ENCODE data around the gene PPIL4. TPM values are rescaled to one million over a fixed set of nuclear protein-coding genes. Genes with fewer than 3 reads are reported as not detected.

PPIL4 gene
- total RNA-seq, 1 donor from 2014 or later: 26.8 TPM

DNA sequence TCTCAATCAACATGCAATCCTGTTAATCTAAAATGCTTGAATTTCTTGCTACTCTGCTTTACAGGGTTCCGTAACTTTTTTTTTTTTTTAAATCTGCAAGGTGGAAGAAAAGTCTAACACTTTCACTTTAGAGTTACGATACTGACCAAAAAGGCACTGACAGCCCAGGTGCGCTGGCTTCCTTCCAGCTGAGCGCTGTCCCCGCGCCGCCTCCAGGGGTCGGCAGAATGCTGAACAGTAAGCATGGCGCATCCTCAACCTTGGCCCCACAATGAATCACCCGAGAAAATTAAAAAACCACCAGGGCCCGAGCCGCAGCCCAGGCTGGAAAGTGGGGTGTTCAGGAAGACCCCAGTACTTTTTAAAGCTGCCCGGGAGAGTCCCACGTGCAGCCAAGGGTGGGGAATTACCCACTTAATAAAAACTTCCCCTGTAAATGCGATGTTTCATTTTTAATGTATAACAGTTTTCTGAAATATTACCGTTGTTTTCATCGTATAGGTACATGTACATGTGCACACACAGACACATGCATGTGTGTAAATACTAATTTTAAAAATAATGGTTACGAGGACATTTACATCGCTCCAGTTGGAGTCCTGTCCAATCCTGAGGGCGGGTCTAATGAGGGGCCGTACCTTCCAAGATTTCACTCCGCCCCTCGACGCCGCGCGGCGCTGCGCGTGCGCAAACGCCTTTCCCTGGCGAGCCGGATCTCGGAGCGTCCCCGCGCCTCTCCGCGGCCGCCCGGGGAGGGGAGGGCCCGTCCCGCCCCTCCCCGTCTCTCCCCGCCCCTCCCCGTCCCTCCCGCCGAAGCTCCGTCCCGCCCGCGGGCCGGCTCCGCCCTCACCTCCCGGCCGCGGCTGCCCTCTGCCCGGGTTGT, 19.9 kb upstream of the PPIL4 start, which contains the start of gene GINM1:
TSS of gene GINM1 (plus strand) at position 849 of the 883 bp plus-strand sequence. CDS start 40 bp downstream, outside the sequence.
- Mint-ChIP-seq H3K27me3 (ENCODE audit: unreplicated experiment) (peaks cover under 1% of the 10 kb centered on the region), H3K4me1 (ENCODE audit: low read depth, unreplicated experiment) (no peaks in the 10 kb centered on the region), H3K27ac (ENCODE audit: unreplicated experiment) (peak within 1 kb of the TSS; percentile 52), H3K36me3 (ENCODE audit: unreplicated experiment) (no peaks in the 10 kb centered on the region), H3K4me3 (ENCODE audit: unreplicated experiment) (peak within 1 kb of the TSS; percentile 90), H3K9me3 (ENCODE audit: unreplicated experiment) (peaks cover 4% of the 10 kb centered on the region)
- DNase-seq: peak; percentile 94
- TF ChIP-seq, protein P1, sequence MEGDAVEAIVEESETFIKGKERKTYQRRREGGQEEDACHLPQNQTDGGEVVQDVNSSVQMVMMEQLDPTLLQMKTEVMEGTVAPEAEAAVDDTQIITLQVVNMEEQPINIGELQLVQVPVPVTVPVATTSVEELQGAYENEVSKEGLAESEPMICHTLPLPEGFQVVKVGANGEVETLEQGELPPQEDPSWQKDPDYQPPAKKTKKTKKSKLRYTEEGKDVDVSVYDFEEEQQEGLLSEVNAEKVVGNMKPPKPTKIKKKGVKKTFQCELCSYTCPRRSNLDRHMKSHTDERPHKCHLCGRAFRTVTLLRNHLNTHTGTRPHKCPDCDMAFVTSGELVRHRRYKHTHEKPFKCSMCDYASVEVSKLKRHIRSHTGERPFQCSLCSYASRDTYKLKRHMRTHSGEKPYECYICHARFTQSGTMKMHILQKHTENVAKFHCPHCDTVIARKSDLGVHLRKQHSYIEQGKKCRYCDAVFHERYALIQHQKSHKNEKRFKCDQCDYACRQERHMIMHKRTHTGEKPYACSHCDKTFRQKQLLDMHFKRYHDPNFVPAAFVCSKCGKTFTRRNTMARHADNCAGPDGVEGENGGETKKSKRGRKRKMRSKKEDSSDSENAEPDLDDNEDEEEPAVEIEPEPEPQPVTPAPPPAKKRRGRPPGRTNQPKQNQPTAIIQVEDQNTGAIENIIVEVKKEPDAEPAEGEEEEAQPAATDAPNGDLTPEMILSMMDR (IDR thresholded peaks at IDR 0.05; ENCODE audit: partially characterized antibody, unreplicated experiment): peak; percentile 55

DNA sequence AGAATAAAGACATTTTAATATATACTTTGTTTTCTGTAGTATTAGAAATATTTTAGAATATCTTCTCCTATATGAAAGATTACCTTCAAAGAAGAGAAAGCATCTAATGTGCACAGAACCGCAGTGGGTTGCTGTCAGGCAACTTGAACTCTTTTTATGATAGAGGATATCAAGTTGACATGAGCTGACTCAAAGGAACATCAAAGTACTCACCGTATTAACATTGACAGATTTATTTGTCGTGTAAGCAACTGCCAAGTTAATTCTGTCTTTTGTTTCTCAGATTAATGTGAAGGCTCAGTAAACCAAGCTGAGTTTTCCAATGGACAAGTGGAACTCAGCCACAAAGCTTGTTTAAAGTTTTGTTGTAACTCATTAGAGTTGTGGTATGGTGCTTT, 18.1 kb upstream of the PPIL4 start:
- TF ChIP-seq, protein P1 (IDR thresholded peaks at IDR 0.05; ENCODE audit: partially characterized antibody, unreplicated experiment): no peak
- no peak for DNase-seq
- Mint-ChIP-seq H3K9me3 (ENCODE audit: unreplicated experiment) (peaks cover 4% of the 10 kb centered on the region), H3K4me3 (ENCODE audit: unreplicated experiment) (no peak overlapping the region), H3K36me3 (ENCODE audit: unreplicated experiment) (no peaks in the 10 kb centered on the region), H3K4me1 (ENCODE audit: low read depth, unreplicated experiment) (no peaks in the 10 kb centered on the region), H3K27me3 (ENCODE audit: unreplicated experiment) (peaks cover 4% of the 10 kb centered on the region), H3K27ac (ENCODE audit: unreplicated experiment) (no peak overlapping the region)

DNA sequence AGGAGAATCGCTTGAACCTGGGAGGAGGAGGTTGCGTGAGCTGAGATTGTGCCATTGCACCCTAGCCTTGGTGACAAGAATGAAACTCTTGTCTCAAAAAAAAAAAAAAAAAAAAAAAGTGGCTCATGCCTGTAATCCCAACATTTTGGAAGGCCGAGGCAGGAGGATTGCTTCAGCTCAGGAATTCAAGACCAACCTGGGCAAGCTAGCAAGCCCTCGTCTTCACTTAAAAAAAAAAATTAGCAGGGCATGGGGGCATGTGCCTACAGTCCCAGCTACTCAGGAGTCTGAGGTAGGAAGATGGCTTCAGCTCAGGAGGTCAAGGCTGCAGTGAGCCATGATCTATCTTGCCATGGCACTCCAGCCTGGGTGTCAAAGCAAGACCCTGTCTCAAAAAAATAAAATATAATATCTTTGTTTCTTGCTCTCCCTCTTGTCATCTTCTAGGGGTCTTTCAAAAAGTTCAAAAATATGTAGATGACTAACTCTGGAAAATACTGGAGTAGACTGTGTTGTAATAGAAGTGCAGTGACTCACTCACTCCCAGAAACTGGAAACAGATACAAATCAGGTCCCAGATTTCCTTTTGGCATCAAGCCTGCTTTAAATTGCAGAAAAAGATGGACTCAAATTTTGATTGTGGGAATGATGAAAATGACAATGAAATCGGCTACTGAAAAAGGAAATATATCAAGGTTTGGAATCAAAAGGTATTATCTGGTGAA, 17.5 kb upstream of the PPIL4 start:
- Mint-ChIP-seq H3K36me3 (ENCODE audit: unreplicated experiment) (no peaks in the 10 kb centered on the region), H3K4me3 (ENCODE audit: unreplicated experiment) (no peak overlapping the region), H3K27ac (ENCODE audit: unreplicated experiment) (no peak overlapping the region), H3K9me3 (ENCODE audit: unreplicated experiment) (peaks cover 4% of the 10 kb centered on the region), H3K4me1 (ENCODE audit: low read depth, unreplicated experiment) (no peaks in the 10 kb centered on the region), H3K27me3 (ENCODE audit: unreplicated experiment) (peaks cover 4% of the 10 kb centered on the region)
- TF ChIP-seq, protein P1 (IDR thresholded peaks at IDR 0.05; ENCODE audit: partially characterized antibody, unreplicated experiment): no peak
- DNase-seq: no peak

DNA sequence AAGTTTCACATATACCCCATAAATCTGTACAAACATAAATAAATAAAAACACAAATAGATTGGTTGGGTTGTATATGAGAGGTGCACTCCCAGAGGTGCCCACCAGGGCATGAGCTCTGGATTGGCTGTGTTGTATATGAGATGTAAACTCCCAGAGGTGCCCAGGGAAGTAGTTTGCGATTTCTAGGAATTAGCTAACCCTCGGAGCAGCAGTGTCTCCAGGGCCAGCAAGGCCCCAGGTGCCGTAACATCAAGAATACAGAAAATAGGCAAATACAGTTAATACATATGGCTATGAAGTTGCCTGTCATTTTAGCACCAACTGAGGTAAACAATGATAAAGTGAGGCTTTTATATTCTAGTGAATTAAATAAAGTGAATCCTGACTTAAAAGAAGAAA, 14.9 kb upstream of the PPIL4 start:
- Mint-ChIP-seq H3K36me3 (ENCODE audit: unreplicated experiment) (no peaks in the 10 kb centered on the region), H3K27me3 (ENCODE audit: unreplicated experiment) (peaks cover 8% of the 10 kb centered on the region), H3K27ac (ENCODE audit: unreplicated experiment) (no peak overlapping the region), H3K4me3 (ENCODE audit: unreplicated experiment) (no peak overlapping the region), H3K4me1 (ENCODE audit: low read depth, unreplicated experiment) (no peaks in the 10 kb centered on the region), H3K9me3 (ENCODE audit: unreplicated experiment) (peaks cover 3% of the 10 kb centered on the region)
- DNase-seq: peak; percentile 42
- TF ChIP-seq, protein P1 (IDR thresholded peaks at IDR 0.05; ENCODE audit: partially characterized antibody, unreplicated experiment): peak; percentile 75
